Transverse colon (tissue), 4 donors: Measurements from ENCODE around the gene NPTN. TPM values are rescaled to one million over a fixed set of nuclear protein-coding genes. Genes with fewer than 3 reads are reported as not detected.

Source experiments
- DNase-seq: peaks from one replicate; pipeline ENCODE4 v3.0.0-alpha.2; 2019
- H3K27ac ChIP-seq, 4 donors: fragments of 200-600 bp; sonication (generic); 2 replicates each; pipeline ENCODE4 v1.5.1; 2016 to 2018; ENCODE audit warnings: inconsistent platforms in 4 of 4
- H3K27me3 ChIP-seq: fragments of 200-600 bp; sonication (generic); 2 replicates; pipeline ENCODE4 v1.5.1; 2017; ENCODE audit warnings: inconsistent platforms
- H3K36me3 ChIP-seq, 4 donors: fragments of 200-600 bp; sonication (generic); 2 replicates each; pipeline ENCODE4 v1.5.1; 2017 to 2019; ENCODE audit warnings: inconsistent platforms in 4 of 4
- H3K4me1 ChIP-seq, 4 donors: fragments of 200-600 bp; sonication (generic); 2 replicates each; pipeline ENCODE4 v1.5.1; 2017 to 2020; ENCODE audit warnings: inconsistent platforms in 4 of 4
- H3K4me3 ChIP-seq, 4 donors: fragments of 200-600 bp; sonication (generic); 1 replicate in 1 of 4; 2 replicates in 3 of 4; pipeline versions ENCODE4 v1.5.1 to v1.6.1; 2017 to 2019; ENCODE audit warnings: inconsistent platforms in 4 of 4
- H3K9me3 ChIP-seq, 2 donors: fragments of 200-600 bp; sonication (generic); 2 replicates each; pipeline ENCODE4 v1.5.1; 2017 to 2019; ENCODE audit warnings: inconsistent platforms in 2 of 2
- EP300 ChIP-seq: sonication (generic); formaldehyde crosslinking; IDR thresholded peaks from one replicate; pipeline ENCODE4 v1.6.1; 2017; ENCODE audit warnings: antibody characterized with exemption, low read depth
- POLR2A ChIP-seq: fragments of 450-650 bp; IDR thresholded peaks from one replicate; pipeline ENCODE4 v1.6.1; 2016; ENCODE audit warnings: antibody characterized with exemption, mild to moderate bottlenecking, moderate library complexity
- POLR2AphosphoS5 ChIP-seq, 3 donors: sonication (generic); formaldehyde crosslinking; IDR thresholded peaks; one replicate each; pipeline ENCODE4 v1.6.1; 2016; ENCODE audit warnings: antibody characterized with exemption in 3 of 3
- WGBS, 2 donors: methylation state at CpG; one replicate each; pipeline ENCODE4 v1.1.5; 2018; ENCODE audit warnings: low coverage in 1 of 2; 5-methylcytosine and 5-hydroxymethylcytosine counted together
- in situ Hi-C, 4 donors: fragments of 200-750 bp; cut with MboI; loops; one replicate each; pipeline versions ENCODE4 v1.15.0 to v1.15.1; 2017; ENCODE audit warnings: low sequenced_read_pairs in 3 of 4, low pct_ligation_motif_present in 1 of 4, low pct_unique_long_range_greater_than_20kb in 1 of 4
- intact Hi-C: fragments of 100-400 bp; cut with DNase I; formaldehyde crosslinking; loops from one replicate; pipeline ENCODE4 v1.15.1; 2023; ENCODE audit warnings: low total_unique reads
- total RNA-seq, 4 donors: library from RNA; depleted of rRNA; stranded (reverse); fragments of >200 nt; gene quantifications; one replicate each; pipeline ENCODE4 v1.1.0, GENCODE V29; 2016
- TF ChIP-seq, protein P1 (sequence below), 5 experiments: fragments of 200-600 bp in 3 of 5; fragments of 450-650 bp in 2 of 5; sonication (generic) in 3 of 5; IDR thresholded peaks; 1 replicate in 2 of 5; 2 replicates in 3 of 5; pipeline ENCODE4 v1.5.1; 2016 to 2017; ENCODE audit warnings: antibody characterized with exemption in 5 of 5, inconsistent platforms in 3 of 5, mild to moderate bottlenecking in 2 of 5, moderate library complexity in 1 of 5

The NPTN gene
- total RNA-seq, 4 donors from 2014 or later = 77.8 to 187 (median 135) TPM

GRCh38 chr15:73538123-73538522 lies 95.1 kb downstream of the NPTN start:
- H3K4me3 ChIP-seq = no peak overlapping the region
- in situ Hi-C loops = no loop called here
- no peaks in the 10 kb centered on the region for H3K9me3 ChIP-seq
- no peak for DNase-seq
- H3K27me3 ChIP-seq = no peaks in the 10 kb centered on the region
- no peak overlapping the region for H3K27ac ChIP-seq
- WGBS, 2 donors = 94 to 100% methylated on average over 2 of the region's 2 CpGs
- TF ChIP-seq EP300 (no peak), POLR2AphosphoS5 (IDR thresholded peaks at IDR 0.05) (no peak), POLR2A (no peak)
- TF ChIP-seq, protein P1, sequence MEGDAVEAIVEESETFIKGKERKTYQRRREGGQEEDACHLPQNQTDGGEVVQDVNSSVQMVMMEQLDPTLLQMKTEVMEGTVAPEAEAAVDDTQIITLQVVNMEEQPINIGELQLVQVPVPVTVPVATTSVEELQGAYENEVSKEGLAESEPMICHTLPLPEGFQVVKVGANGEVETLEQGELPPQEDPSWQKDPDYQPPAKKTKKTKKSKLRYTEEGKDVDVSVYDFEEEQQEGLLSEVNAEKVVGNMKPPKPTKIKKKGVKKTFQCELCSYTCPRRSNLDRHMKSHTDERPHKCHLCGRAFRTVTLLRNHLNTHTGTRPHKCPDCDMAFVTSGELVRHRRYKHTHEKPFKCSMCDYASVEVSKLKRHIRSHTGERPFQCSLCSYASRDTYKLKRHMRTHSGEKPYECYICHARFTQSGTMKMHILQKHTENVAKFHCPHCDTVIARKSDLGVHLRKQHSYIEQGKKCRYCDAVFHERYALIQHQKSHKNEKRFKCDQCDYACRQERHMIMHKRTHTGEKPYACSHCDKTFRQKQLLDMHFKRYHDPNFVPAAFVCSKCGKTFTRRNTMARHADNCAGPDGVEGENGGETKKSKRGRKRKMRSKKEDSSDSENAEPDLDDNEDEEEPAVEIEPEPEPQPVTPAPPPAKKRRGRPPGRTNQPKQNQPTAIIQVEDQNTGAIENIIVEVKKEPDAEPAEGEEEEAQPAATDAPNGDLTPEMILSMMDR (IDR thresholded peaks at IDR 0.05) = no peak
- no peaks in the 10 kb centered on the region for H3K36me3 ChIP-seq
- H3K4me1 ChIP-seq = peaks cover 0 to 26% (median 3%) of the 10 kb centered on the region in 4 donors
- intact Hi-C loops = no loop called here

DNA sequence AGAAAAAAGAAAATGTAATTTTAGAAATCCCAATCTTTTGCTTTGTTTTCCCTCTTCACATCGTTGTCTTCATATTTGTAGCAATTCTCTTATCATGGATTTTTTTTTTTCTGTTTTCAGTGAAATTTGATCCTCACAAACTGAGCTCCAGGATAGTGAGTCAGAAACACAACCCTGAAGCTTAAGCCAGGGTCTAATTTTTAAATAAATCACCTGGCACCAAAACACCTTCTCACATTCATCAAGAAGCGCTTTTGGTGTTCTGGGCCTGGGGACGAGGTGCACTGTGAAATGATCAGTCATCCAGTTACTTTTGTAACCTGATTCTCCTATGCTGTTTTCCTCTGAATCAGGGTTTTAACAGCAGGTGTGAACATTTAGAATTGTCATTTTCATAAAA lies 102.5 kb downstream of the NPTN start:
- Histone ChIP-seq H3K27ac (no peak overlapping the region), H3K27me3 (no peaks in the 10 kb centered on the region), H3K9me3 (no peaks in the 10 kb centered on the region), H3K4me3 (no peak overlapping the region), H3K36me3 (no peaks in the 10 kb centered on the region), H3K4me1 (no peaks in the 10 kb centered on the region)
- in situ Hi-C loops = no loop called here
- intact Hi-C loops = no loop called here
- no peak for DNase-seq
- 82 to 94% methylated on average over 3 of the region's 3 CpGs for WGBS, 2 donors
- no peak for TF ChIP-seq EP300
- TF ChIP-seq, protein P1 (IDR thresholded peaks at IDR 0.05) = no peak
- TF ChIP-seq POLR2AphosphoS5 (IDR thresholded peaks at IDR 0.05) = no peak
- no peak for TF ChIP-seq POLR2A

DNA sequence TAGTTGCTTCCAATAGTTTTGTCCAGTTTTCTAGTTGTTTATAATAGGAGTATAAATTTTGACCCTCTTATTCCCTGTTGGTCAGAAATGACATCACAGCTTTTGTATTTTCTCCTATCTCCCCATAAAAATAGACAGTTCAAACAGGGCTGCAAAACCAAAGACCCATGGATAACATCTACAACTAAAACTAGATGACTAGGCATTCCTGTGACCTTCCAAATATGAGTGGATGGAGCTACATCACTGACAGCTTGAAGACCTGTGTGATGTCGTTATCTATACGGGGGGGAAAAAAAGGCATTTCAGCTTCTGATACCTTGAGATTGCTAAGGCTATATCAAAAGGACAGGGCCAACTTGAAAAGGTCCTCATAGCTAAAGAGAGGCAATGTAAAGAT lies 105.6 kb downstream of the NPTN start:
- TF ChIP-seq, protein P1 (IDR thresholded peaks at IDR 0.05) = no peak
- TF ChIP-seq EP300 (no peak), POLR2AphosphoS5 (IDR thresholded peaks at IDR 0.05) (no peak), POLR2A (no peak)
- WGBS, 2 donors = 81 to 95% methylated on average over 2 of the region's 2 CpGs
- Histone ChIP-seq H3K27ac (no peak overlapping the region), H3K27me3 (no peaks in the 10 kb centered on the region), H3K36me3 (no peaks in the 10 kb centered on the region), H3K4me1 (no peaks in the 10 kb centered on the region), H3K9me3 (no peaks in the 10 kb centered on the region), H3K4me3 (no peak overlapping the region)
- intact Hi-C loops (no loop called here), in situ Hi-C loops (no loop called here)
- DNase-seq = no peak

- Histone ChIP-seq H3K27me3 (no peaks in the 10 kb centered on the region), H3K4me1 (no peaks in the 10 kb centered on the region), H3K36me3 (no peaks in the 10 kb centered on the region), H3K27ac (no peak overlapping the region), H3K9me3 (no peaks in the 10 kb centered on the region), H3K4me3 (no peak overlapping the region)
- in situ Hi-C loops (no loop called here), intact Hi-C loops (no loop called here)
- TF ChIP-seq, protein P1 (IDR thresholded peaks at IDR 0.05) = no peak
- DNase-seq = no peak
- 84% methylated on average over 1 of the region's 1 CpG; no CpG with 5 or more reads in 1 of the 2 donors for WGBS, 2 donors
These were observed 108.3 kb downstream of the NPTN start for GRCh38 chr15:73524919-73525318.
